NCI-H446 treated with DMSO at 0.1 percent for 48 hours (cell line): Measurements from ENCODE around the gene LGALSL.
"Not testable (repeated sequence)": the region's sequence is repeated elsewhere in the genome, so short reads cannot be mapped to it uniquely, and the experiment has no call there.

Experiments
- DNase-seq: peaks from one replicate; lab custom pipeline; 2025; lab: John Stamatoyannopoulos, UW

LGALSL gene

DNA sequence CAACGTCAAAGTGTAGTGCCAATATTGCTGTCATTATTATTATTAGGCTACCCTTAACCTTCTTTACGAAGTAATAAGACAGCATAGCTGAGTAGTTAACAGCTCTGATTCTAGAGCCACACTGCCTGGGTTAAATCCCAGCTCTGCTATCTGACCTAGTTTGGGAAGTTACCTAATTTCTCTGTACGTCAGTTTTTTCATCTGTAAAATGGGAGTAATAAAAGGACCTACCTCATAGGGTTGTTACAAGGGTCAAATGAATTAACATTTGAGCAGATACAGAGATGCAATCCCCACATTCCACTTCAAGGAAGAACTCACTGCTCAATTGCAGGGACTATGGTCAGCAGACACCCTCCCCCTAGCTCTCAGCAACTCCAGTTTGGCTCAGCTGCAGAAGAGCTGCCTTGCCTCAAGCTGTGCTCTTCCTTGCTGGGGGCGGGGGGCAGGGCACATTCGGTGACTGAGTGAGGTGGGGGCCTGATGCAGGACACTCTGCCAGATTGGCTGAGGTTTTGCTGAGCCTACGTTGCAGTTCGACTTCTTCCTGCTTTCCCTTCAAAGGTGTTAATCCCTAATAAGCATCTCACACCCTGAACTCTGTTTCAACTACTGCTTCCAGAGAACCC lies 11.0 kb upstream of the LGALSL start:
- DNase-seq, result no peak

- not testable (repeated sequence) for DNase-seq
These were observed 8.0 kb upstream of the LGALSL start for GRCh38 chr2:64445970-64446369.

DNA sequence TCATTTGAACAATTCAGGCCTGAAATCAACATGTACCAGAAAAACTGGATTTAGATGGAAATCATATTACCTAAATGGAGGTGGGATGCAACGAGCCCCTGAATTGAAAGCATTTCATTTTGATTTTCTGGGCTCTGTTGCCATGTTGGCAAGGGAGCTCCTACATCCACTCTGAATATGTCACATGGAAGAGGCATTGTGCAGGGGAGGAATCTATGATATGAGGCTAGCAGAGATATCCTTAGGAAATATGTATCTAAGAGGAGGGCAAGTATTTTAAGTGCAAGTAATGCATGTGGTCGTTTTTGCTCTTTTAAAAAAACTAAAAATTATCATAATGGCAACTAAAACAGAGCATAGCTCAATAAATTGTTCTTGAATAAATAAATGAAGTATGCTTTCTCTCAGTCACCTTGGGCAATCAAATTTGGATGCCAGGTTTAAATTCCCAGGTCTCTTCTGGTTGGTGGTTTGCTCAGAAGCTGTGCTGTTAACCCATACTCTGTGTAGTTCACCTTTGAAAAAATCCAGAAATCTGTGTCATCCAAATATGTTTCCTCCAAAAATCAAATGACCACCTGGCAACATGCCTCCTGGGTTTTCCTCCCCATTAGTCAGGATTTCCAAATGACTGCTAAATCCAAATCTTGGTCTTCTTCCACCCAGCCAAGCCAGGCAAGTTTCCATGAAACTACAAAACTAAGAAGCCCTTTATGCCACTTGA lies 6.5 kb upstream of the LGALSL start:
- no peak for DNase-seq

DNA sequence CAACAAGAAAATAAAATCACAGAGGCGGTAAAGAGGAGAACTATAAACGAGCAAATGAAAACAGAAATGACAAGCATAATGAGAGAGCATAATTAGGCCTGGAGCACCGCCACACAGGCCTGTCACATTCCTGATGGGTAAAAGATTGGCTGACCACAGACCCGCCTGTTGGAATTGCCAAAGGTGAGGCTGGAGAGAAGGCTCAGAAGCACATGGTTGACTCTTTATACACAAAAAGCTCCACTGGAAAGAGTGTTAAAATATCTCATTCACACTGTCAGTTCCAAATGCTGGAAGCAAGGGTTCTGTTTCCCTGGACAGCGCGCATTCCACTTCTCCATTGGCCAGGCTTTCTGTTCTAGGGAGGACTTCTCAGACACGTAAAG lies 5.9 kb upstream of the LGALSL start:
- DNase-seq, result no peak

- no peak for DNase-seq
These were observed 2.9 kb upstream of the LGALSL start for GRCh38 chr2:64451051-64451450.

- DNase-seq, result no peak
These were observed 697 bp downstream of the LGALSL start for GRCh38 chr2:64454386-64455332.

- no peak for DNase-seq
These were observed 1.6 kb downstream of the LGALSL start for GRCh38 chr2:64455545-64455944.

DNA sequence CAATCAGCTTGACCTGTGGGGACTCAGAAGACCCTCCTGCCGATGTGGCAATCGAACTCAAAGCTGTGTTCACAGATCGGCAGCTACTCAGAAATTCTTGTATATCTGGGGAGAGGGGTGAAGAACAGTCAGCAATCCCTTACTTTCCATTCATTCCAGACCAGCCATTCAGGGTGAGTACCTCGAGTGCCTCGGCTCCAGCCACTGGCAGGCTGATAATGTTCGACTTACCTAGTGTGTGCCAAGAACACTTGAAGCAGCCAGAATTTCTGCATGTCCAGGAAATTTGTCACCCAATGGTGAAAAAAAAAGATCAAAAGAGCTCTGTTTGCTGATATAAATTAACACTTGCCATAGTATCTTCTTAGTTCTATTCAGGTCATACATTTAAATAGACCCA lies 2.3 kb downstream of the LGALSL start:
- DNase-seq, result no peak

GRCh38 chr2:64457524-64457923 lies 3.6 kb downstream of the LGALSL start:
- no peak for DNase-seq

DNA sequence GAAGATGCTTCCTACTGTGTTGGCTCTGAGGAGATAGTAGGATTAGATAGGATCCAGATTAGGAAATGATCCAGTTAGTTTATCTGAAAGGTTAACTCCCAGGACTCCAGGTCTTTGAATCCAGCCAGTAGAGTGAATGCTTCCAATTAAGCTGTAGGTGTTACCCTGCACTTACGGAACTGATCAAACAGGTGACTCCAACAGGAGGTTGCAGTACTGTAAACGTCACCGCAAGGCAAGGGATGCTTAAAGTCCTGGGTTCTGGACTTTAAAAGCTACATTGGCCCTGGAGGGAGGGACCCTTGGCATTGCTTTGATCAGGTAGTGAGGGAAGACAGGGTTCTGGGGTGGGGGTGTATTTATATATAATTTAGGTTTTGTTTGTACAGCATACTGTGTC lies 5.6 kb downstream of the LGALSL start:
- DNase-seq, result no peak

DNA sequence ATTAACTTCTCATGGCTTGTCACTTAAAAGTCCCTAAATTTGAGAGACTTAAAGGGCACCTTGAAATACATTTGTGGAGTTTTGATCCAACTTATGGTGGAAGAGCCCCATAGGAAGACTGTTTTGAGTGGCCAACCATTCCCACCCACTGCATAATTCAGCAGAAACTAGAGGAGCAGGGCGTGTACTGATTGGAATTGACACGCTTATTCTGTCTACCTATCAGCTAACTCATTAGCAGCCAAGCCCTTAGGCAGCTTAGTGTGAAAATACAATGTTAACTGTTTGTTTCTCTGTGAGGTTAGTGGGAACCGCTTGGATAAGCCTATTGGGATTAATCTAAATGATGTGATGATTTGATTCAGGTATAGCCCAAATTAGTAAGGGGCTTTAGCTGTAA lies 6.4 kb downstream of the LGALSL start:
- no peak for DNase-seq

DNA sequence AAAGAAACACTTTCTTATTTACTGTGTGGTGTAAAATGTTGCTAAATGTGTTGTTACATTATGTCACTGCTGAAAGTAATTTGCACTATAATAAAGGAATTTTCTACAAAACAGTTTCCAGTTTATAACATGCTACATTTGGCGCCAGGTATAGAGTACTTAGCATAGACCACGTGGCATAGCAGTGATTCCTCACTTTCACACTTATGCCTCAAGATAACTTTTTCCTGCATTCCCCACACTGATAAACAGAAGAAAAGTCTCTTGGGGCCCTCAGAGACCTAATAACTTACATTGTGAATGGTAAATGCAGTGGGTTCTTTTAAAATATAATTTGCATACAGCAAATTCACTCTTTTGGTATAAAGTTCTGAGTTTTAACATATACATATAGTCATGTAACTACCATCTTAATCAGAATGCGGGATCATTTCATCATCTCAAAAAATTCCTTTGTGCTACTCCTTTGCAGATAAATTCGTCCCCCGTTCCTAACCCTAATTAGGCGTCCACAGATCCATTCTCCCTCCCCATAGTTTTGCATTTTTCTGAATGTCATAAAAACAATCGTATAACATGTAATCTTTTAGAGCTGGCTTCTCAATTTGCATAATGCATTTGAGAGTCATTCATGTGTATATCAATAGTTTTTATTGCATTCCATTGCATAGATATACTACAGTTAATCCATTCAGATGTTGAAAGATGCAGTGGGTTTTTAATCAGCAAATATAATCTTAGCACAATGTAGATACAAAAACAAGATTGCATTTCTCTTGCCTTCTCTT lies 7.5 kb downstream of the LGALSL start:
- no peak for DNase-seq

GRCh38 chr2:64462171-64462570 lies 8.2 kb downstream of the LGALSL start:
- DNase-seq, result no peak

DNA sequence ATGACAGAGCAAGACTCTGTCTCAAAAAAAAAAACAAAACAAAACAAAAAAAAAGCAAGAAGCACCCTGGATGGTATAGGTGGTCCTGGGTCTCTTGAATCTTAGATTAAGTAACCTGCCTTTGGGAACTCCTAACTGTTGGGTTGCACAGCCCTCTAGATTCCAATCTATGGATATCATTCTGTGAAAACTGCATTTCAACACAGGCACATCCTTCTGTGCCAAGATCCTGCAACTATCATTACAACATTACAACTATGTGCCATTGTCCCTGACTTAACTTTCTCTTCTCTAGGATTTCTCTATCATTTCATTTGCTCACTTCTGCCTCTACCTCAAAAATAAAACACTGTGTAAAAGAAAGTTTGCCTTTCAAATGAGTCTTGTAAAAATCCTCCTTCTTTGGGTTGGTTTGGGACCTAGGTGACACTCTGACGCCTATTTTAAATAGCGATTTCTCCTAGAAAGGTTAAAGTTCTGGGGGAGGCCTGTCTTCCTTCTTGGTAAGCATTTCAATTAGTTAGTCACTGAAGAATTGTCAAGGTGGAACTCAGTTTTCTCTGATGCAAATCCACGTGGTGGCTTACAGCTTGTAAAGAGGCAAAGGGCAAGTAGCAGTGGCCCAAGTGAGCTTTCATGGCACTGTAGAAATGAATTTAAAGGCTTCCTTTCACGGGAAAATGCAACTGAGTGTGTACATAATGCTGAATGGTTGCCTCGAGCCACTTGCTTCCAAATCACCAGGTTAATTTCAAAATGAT lies 9.2 kb downstream of the LGALSL start:
- no peak for DNase-seq

DNA sequence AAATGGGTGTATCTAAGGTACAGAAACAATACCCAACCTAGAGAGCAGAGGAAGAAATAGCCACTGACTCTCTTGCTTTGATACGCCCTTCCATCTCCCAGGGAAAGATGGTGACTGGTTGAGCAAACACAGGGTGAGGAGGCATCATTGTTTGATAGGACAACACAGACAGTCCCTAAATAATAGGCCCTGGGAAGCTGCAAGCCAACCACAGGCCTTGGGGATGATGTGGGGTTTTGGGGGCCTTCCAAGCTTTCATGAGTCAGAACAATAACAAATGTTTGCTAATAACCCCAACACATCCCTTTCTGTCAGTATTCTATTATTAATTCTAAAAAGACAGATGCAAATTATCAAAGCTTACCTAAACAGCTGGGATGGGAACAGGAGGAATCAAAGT lies 9.8 kb downstream of the LGALSL start:
- DNase-seq, result no peak

GRCh38 chr2:64466478-64467085 lies 12.6 kb downstream of the LGALSL start:
- DNase-seq, result no peak

DNA sequence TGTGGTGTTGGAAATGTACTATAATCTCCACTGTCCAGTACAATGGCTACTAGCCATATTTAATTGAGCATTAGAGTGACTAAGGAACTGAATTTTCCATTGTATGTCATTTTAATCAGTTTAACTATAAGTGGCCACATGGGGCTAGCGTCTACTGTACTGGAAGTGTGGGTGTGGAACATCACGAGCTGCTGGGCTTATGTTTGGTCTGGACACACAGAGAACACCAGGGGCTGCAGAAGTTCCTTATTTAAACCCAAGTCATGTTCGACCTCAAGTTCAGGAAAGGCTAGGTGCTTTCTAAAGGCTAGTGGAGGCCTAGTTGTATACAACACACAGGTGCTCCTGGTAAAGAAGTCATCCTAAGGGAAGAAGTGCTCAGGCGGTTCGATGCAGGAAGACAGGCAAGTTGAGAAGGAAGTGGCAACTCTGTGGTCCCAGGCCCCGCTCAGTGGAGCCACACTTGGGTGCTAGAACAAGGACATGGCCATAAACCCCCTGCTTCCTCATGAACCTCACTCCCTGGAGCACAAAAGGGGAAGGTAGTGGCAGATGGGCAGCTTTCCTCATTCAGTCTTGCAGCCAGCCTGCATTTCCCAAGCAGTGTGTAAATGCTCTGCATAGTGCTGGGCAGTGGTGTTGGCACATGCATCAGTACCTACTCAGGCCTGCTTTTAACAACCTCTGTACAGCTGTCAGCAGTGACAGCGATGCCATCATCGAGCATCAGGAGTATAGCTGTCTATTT lies 13.3 kb downstream of the LGALSL start:
- DNase-seq, result no peak

DNA sequence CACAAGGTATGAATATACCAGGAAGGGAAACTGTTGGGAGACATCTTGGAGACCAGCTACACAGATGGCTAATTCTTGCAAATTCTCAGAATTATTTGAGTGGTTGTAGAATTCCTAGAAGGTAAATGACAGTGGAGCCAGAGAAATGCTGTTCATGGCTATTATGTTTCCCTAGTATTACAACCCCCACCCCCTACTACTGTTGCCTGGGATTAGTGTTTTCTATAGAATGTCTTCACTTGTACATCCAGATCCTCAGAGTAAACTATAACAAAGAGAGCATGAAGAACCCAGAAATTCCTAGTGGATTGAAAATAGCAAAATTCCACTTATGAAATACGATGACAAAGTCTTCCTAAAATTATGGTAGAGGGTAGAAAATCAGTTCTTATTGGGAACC lies 15.3 kb downstream of the LGALSL start:
- no peak for DNase-seq

DNA sequence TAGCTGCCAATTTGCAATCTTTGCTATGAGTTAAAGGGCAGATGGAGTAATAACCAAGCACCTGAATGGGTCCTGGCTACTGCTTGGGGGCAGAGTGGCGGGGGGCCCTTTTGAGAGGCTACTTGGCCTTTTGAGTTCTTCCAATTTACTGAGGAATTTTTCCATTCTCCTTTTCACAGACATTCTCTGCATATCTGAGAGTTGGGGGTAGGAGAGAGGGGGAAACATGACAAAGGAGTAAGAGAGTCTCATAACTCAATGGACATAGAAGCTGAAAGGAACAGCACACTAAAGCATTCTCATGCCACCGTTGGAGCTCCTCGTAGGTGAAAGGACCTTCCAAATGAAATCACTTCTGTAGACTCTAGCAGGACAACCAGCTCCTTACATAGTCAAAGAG lies 16.1 kb downstream of the LGALSL start:
- DNase-seq, result no peak

- no peak for DNase-seq
These were observed 16.9 kb downstream of the LGALSL start for GRCh38 chr2:64470766-64471295.
